Measurements from ENCODE around the gene SLC35E2B.

GRCh38 chr1:1625404-1625775 is 67.2 kb downstream of the SLC35E2B start:
- TF ChIP-seq CTCF (IDR thresholded peaks at IDR 0.05) (no peak), POLR2A (IDR thresholded peaks at IDR 0.05) (no peak)

Data from body of pancreas (tissue), 4 donors.